ENCODE data around the gene C20orf204.

The C20orf204 gene

DNA sequence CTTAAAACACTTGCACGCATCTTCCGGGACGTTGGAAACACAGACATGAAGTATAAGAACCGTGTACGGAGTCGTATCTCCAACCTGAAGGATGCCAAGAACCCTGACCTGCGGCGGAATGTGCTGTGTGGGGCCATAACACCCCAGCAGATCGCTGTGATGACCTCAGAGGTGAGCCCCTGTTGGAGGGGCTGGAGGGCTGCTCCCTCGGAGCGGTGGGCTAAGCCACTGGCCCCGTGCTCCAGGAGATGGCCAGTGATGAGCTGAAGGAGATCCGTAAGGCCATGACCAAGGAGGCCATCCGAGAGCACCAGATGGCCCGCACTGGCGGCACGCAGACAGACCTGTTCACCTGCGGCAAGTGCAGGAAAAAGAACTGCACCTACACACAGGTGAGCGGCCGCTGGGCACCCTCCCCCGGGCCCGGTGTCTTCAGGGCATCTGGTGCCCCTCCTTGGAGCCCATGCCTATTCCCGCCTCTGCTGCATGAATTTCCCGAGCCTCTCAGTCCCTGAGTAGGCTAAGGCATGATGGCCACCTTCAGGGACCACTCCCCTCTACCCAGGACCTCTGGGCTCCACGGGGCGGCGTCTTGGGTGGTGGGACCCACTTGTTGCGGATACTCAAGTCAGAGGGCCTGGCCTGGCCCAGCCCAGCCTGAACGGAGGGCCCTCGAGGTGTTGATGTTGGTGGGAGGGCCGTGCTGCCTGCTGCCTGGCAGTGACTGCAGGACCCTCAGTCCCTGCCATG is 34.4 kb downstream of the C20orf204 start:
- Histone ChIP-seq H3K27me3 (ENCODE audit: control insufficient read depth in 1 of 2, insufficient read depth in 2 of 2, low read length in 2 of 2) (no peaks in the 10 kb centered on the region), H3K36me3 (ENCODE audit: insufficient read depth, low read length) (peaks cover 5% of the 10 kb centered on the region), H3K9ac (ENCODE audit: low read length) (no peak overlapping the region), H3K4me1 (ENCODE audit: insufficient read depth, low read length) (no peaks in the 10 kb centered on the region), H3K9me3 (ENCODE audit: low read length) (no peaks in the 10 kb centered on the region), H3K4me3 (ENCODE audit: low read depth in 1 of 2, low read length in 2 of 2) (no peak overlapping the region), H3K27ac (ENCODE audit: low read depth, low read length) (no peak overlapping the region)

DNA sequence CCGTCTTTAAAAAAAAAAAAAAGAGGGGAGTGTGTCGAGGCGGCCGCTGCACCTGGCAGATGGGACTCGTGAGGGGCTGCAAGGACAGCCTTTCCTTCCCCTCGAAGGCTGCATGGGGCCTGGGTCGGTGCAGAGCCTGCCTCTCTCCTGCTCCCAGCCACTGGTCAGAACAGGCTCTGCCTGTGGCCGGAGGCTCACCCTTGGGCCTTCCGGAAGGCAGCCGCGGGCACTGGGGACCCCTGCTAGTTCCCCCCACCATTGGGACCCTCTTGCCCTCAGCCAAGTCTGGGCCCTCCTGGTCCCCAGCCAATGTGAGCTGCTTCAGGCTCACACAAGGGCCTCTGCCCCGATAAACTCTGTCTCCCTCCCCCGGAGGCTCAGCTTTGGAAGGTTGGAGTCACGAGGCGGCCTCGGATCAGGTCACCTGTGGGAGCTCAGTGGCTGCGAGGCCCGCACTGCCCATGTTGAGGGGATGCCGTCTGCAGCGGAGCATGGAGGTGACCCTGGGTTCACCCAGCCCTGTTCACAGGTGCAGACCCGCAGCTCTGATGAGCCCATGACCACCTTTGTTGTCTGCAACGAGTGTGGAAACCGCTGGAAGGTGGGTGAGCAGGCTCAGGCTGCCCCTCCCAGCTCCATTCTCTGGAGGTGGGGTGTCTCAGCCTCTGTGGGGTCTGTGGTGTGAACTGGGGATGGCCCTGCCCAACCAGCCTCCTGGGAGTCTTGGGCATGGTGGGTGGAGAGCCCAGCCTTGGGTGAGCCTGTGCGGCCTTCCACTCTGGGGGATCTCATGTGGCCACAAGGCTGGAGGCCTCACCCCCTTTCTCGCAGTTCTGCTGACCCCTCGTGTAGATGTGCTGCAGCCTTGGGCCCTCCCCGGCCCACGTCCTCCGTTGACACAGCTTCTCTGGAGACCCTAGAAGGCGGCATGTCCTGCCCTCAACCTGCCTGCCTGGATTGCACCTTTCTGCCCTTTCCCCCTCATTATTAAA is 35.7 kb downstream of the C20orf204 start:
- H3K4me1 ChIP-seq (ENCODE audit: insufficient read depth, low read length), result no peaks in the 10 kb centered on the region
- H3K9ac ChIP-seq (ENCODE audit: low read length), result no peak overlapping the region
- H3K27me3 ChIP-seq (ENCODE audit: control insufficient read depth in 1 of 2, insufficient read depth in 2 of 2, low read length in 2 of 2), result no peaks in the 10 kb centered on the region
- H3K36me3 ChIP-seq (ENCODE audit: insufficient read depth, low read length), result peaks cover 5% of the 10 kb centered on the region
- H3K9me3 ChIP-seq (ENCODE audit: low read length), result no peaks in the 10 kb centered on the region
- no peak overlapping the region for H3K27ac ChIP-seq (ENCODE audit: low read depth, low read length)
- H3K4me3 ChIP-seq (ENCODE audit: low read depth in 1 of 2, low read length in 2 of 2), result no peak overlapping the region

DNA sequence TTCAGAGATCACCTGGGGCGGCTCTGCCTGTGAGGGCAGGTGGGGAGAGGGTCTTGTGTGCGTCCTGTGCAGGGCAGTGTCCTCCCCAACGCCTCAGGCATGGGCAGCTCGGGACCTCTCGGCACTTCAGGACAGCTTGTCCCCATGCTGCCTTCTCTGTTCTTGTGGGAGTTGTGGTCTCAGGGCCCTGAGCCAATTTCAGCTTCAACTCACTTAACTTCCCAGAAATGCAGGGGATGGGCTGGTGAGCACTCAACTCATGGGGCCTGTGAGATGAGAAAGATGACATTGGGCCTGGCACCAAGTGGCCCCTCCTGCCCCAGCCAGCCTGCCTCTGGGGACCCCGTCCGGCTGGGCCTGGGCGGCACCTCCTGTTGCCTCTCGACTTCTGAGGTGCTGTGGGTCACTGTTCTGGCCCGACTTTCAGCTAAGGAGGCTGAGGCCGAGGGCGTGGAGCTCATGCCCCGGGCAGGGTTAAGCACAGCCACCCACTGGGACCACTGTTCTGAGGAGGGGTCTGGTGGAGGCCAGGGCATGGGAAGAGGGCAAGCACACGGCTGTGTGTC is 36.6 kb downstream of the C20orf204 start:
- H3K27ac ChIP-seq (ENCODE audit: low read depth, low read length), result no peak overlapping the region
- H3K9ac ChIP-seq (ENCODE audit: low read length), result no peak overlapping the region
- H3K27me3 ChIP-seq (ENCODE audit: control insufficient read depth in 1 of 2, insufficient read depth in 2 of 2, low read length in 2 of 2), result no peaks in the 10 kb centered on the region
- H3K4me3 ChIP-seq (ENCODE audit: low read depth in 1 of 2, low read length in 2 of 2), result no peak overlapping the region
- no peaks in the 10 kb centered on the region for H3K9me3 ChIP-seq (ENCODE audit: low read length)
- H3K36me3 ChIP-seq (ENCODE audit: insufficient read depth, low read length), result peaks cover 5% of the 10 kb centered on the region
- no peaks in the 10 kb centered on the region for H3K4me1 ChIP-seq (ENCODE audit: insufficient read depth, low read length)

DNA sequence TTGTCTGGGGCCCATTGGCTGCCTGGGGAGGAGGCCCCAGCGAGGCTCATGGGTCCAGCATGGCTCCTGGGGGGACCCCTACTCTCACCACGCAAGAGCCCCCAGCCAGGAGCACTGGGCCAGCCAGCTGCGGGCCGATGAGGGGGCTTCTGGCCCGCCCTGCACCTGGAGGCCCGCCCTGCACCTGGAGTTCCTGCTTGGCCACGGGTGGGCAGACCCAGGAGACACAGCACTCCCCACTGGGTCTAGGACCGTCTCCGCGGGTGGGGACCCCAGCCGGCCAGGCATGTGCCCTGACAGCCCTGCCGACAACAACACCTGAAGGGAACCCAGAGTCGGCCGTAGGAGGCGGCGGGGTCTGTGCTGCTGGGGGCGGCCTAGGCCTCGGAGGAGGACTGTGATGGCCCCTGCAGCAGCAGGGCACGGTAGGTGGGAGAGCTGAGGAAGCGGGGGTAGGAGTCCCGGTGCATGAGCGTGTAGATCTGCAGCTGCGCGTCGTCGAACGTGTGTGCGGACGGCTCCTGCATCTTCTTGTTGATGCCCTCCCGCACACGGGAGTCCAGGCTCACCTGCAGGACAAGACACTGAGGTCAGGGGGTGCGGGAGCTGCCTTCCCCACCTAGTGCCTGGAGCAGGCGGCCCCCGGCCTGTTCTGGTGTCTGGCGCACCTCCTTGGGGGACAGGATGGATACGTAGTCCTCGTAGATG is 37.6 kb downstream of the C20orf204 start:
- no peak overlapping the region for H3K27ac ChIP-seq (ENCODE audit: low read depth, low read length)

DNA sequence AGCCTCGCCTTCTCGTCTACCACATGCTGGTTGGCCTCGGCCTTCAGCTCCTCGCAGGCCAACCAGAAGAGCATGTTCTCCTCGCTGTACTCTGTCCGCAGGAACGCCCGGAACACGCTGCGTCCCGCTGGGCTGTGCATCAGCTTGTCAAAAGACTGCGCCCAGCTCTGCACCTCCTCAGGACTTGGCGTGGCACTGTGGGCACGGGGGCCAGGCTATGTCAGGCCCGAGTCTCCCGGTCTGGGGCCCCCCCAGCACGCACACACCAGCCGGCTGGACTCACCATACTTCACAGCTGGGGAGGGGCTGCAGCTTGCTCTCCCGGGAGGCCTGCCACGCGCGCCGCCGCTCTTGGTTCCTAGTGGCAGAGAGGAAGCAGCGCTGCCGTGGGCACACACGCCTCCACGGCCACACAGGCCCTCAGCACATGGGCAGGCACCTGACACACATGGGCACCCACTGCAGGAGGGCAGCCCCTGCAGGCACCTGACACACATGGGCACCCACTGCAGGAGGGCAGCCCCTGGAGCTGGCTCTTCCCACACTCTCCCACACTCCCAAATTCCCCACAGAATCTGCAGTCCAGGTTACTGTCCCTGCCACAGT is 38.3 kb downstream of the C20orf204 start:
- Histone ChIP-seq H3K4me3 (ENCODE audit: low read depth in 1 of 2, low read length in 2 of 2) (no peak overlapping the region), H3K4me1 (ENCODE audit: insufficient read depth, low read length) (peaks cover 9% of the 10 kb centered on the region), H3K27me3 (ENCODE audit: control insufficient read depth in 1 of 2, insufficient read depth in 2 of 2, low read length in 2 of 2) (peaks cover 0 to 7% of the 10 kb centered on the region in 2 donors), H3K9me3 (ENCODE audit: low read length) (no peaks in the 10 kb centered on the region), H3K27ac (ENCODE audit: low read depth, low read length) (no peak overlapping the region), H3K36me3 (ENCODE audit: insufficient read depth, low read length) (peaks cover 5% of the 10 kb centered on the region), H3K9ac (ENCODE audit: low read length) (no peak overlapping the region)

More for the DNA sequence above, 37.6 kb downstream of the C20orf204 start:
- H3K9ac ChIP-seq (ENCODE audit: low read length), result no peak overlapping the region
- H3K9me3 ChIP-seq (ENCODE audit: low read length), result no peaks in the 10 kb centered on the region
- H3K4me3 ChIP-seq (ENCODE audit: low read depth in 1 of 2, low read length in 2 of 2), result no peak overlapping the region
- H3K36me3 ChIP-seq (ENCODE audit: insufficient read depth, low read length), result peaks cover 5% of the 10 kb centered on the region
- peaks cover 3% of the 10 kb centered on the region for H3K4me1 ChIP-seq (ENCODE audit: insufficient read depth, low read length)
- peaks cover 0 to 4% of the 10 kb centered on the region in 2 donors for H3K27me3 ChIP-seq (ENCODE audit: control insufficient read depth in 1 of 2, insufficient read depth in 2 of 2, low read length in 2 of 2)

DNA sequence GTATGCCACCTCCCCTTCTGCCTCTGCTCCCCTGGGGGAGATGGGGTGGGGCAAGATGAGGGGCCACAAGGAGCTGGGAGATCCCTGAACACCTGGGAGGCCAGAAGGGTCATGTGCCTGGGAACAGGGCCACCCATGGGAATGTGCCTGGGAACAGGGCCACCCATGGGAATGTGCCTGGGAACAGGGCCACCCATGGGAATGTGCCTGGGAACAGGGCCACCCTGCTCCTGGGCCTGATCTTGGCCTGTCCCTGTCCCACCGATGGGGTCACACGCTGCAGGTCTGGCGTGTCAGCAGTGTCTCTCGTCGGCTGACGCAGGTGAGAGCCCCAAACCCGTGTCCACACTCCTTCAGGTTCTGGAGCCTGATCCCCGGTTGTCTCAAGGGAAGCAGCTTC is 39.0 kb downstream of the C20orf204 start:
- H3K9me3 ChIP-seq (ENCODE audit: low read length), result no peaks in the 10 kb centered on the region
- no peak overlapping the region for H3K27ac ChIP-seq (ENCODE audit: low read depth, low read length)
- H3K9ac ChIP-seq (ENCODE audit: low read length), result no peak overlapping the region
- H3K36me3 ChIP-seq (ENCODE audit: insufficient read depth, low read length), result peaks cover 5% of the 10 kb centered on the region
- peaks cover 0 to 8% of the 10 kb centered on the region in 2 donors for H3K27me3 ChIP-seq (ENCODE audit: control insufficient read depth in 1 of 2, insufficient read depth in 2 of 2, low read length in 2 of 2)
- no peak overlapping the region for H3K4me3 ChIP-seq (ENCODE audit: low read depth in 1 of 2, low read length in 2 of 2)
- H3K4me1 ChIP-seq (ENCODE audit: insufficient read depth, low read length), result peaks cover 11% of the 10 kb centered on the region

DNA sequence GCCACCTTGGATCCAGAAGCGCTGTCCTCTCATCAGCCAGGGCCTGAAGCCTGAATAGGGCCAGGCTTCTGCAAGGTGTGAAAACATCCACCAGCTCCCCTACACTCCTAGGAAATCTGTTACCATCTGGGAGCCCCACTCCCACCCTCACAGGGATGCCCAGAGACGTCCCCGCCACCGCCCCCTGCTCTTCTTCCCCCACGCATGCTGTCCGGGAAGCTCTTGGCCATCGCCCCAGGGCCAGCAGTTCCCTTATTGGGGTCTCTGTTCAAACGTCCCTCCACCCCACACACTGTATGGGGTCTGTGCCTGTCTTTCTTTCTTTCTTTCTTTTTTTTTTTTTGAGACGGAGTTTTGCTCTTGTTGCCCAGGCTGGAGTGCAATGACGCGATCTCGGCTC is 39.6 kb downstream of the C20orf204 start:
- Histone ChIP-seq H3K4me3 (ENCODE audit: low read depth in 1 of 2, low read length in 2 of 2) (no peak overlapping the region), H3K9me3 (ENCODE audit: low read length) (no peaks in the 10 kb centered on the region), H3K27ac (ENCODE audit: low read depth, low read length) (no peak overlapping the region), H3K27me3 (ENCODE audit: control insufficient read depth in 1 of 2, insufficient read depth in 2 of 2, low read length in 2 of 2) (peaks cover 0 to 8% of the 10 kb centered on the region in 2 donors), H3K9ac (ENCODE audit: low read length) (no peak overlapping the region), H3K36me3 (ENCODE audit: insufficient read depth, low read length) (no peaks in the 10 kb centered on the region), H3K4me1 (ENCODE audit: insufficient read depth, low read length) (peaks cover 11% of the 10 kb centered on the region)

DNA sequence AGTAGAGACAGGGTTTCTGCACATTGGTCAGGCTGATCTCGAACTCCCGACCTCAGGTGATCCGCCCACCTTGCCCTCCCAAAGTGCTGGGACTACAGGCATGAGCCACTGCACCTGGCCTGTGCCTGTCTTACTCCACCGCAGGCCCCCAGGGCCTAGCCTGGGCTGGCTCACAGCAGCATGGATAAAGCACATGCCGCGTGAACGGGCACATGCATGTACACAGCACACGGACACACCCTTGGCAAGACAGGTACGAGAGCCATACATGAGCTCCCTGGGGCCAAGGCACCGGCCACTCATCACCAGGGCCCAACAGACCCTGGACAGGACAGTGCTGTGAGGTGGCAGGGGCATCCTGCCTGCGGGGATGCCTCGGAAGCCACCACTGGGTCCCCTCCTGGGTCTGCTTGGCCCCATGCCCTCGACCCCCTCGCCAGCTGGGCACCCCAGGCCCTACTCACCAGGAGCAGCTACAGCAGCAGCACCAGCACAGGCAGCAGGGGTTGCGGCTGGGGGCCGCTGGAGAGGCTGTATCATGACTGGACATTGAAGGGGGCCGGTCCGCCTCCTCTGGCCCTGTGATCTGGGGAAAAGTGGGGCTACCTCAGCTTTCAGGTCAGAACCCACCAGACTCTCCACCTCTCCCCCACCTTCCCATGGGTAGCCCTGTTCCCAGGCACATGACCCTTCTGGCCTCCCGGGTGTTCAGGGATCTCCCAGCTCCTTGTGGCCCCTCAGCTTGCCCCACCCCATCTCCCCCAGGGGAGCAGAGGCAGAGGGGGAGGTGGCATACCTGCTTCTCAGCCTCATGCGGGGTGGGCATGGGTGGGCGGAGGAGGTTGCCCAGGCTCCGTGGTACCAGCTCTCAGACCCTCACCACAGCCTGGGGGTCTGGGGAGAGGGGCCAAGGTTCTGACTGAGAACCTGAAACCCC is 40.3 kb downstream of the C20orf204 start:
- Histone ChIP-seq H3K36me3 (ENCODE audit: insufficient read depth, low read length) (no peaks in the 10 kb centered on the region), H3K9me3 (ENCODE audit: low read length) (no peaks in the 10 kb centered on the region), H3K9ac (ENCODE audit: low read length) (no peak overlapping the region), H3K4me3 (ENCODE audit: low read depth in 1 of 2, low read length in 2 of 2) (no peak overlapping the region), H3K27me3 (ENCODE audit: control insufficient read depth in 1 of 2, insufficient read depth in 2 of 2, low read length in 2 of 2) (peaks cover 0 to 8% of the 10 kb centered on the region in 2 donors), H3K27ac (ENCODE audit: low read depth, low read length) (no peak overlapping the region), H3K4me1 (ENCODE audit: insufficient read depth, low read length) (peaks cover 11% of the 10 kb centered on the region)

DNA sequence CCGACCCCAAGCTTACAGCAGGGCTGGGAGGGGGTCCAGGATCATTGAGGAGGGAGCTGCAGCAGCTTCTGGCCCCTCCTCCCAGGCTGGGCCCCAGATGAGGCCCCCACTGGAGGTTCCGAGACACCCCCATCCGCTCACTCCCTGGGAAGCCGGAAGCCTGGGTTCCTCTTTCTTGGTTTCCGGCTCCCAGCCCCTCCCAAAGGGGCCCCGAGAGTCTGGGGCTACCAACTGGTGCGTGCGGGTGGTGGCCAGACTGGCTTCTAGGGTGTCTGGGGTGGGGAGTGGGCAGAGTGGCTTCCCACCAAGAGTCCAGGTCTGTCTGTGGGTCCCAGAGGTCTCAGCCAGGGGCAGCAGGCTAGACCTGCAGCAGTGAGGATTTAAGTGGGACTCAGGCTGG is 41.1 kb downstream of the C20orf204 start:
- Histone ChIP-seq H3K9me3 (ENCODE audit: low read length) (no peaks in the 10 kb centered on the region), H3K27ac (ENCODE audit: low read depth, low read length) (no peak overlapping the region), H3K9ac (ENCODE audit: low read length) (no peak overlapping the region), H3K36me3 (ENCODE audit: insufficient read depth, low read length) (no peaks in the 10 kb centered on the region), H3K4me3 (ENCODE audit: low read depth in 1 of 2, low read length in 2 of 2) (no peak overlapping the region), H3K4me1 (ENCODE audit: insufficient read depth, low read length) (peaks cover 11% of the 10 kb centered on the region), H3K27me3 (ENCODE audit: control insufficient read depth in 1 of 2, insufficient read depth in 2 of 2, low read length in 2 of 2) (peaks cover 0 to 8% of the 10 kb centered on the region in 2 donors)

DNA sequence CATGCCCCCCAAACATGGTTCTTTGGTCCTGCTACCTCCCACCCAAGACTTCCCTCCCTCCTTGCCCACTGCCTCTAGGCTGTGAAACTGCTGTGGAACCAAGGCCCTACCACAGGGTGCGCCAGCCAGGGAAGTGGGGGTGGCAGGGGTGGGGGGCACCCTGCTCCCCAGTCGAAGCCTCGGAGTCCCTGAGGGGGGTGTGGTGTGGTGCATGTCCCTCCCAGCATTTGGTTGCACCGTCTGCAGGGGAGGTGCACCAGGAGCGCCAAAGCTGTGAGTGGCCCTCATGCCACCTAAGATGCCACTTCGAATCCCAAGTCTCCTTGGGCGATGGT is 41.5 kb downstream of the C20orf204 start:
- no peak overlapping the region for H3K9ac ChIP-seq (ENCODE audit: low read length)
- H3K27me3 ChIP-seq (ENCODE audit: control insufficient read depth in 1 of 2, insufficient read depth in 2 of 2, low read length in 2 of 2), result peaks cover 0 to 8% of the 10 kb centered on the region in 2 donors
- H3K4me3 ChIP-seq (ENCODE audit: low read depth in 1 of 2, low read length in 2 of 2), result no peak overlapping the region
- no peak overlapping the region for H3K27ac ChIP-seq (ENCODE audit: low read depth, low read length)
- no peaks in the 10 kb centered on the region for H3K36me3 ChIP-seq (ENCODE audit: insufficient read depth, low read length)
- no peaks in the 10 kb centered on the region for H3K9me3 ChIP-seq (ENCODE audit: low read length)
- H3K4me1 ChIP-seq (ENCODE audit: insufficient read depth, low read length), result peaks cover 11% of the 10 kb centered on the region
